H1 (cell line): Measurements from ENCODE around the gene TRIM24. TPM values are rescaled to one million over a fixed set of nuclear protein-coding genes. Genes with fewer than 3 reads are reported as not detected.

Experiments
- RFX5 ChIP-seq: IDR thresholded peaks from 2 replicates; pipeline ENCODE4 v1.6.1; 2011; ENCODE audit warnings: low read depth, low read length, improper control_type of control experiment, borderline replicate concordance
- RXRA ChIP-seq: IDR thresholded peaks from 2 replicates; pipeline ENCODE4 v1.6.1; 2011; ENCODE audit warnings: low read depth, mild to moderate bottlenecking, low read length, moderate library complexity; ENCODE audit not compliant: insufficient read depth
- SIX5 ChIP-seq: IDR thresholded peaks from 2 replicates; pipeline ENCODE4 v1.6.1; 2011; ENCODE audit warnings: mild to moderate bottlenecking, low read depth, low read length
- TCF12 ChIP-seq: IDR thresholded peaks from 2 replicates; pipeline ENCODE4 v1.6.1; 2011; ENCODE audit warnings: low read depth, mild to moderate bottlenecking, low read length
- ZNF274 ChIP-seq: IDR thresholded peaks from 2 replicates; pipeline ENCODE4 v1.7.0; 2012; ENCODE audit warnings: low read length, borderline replicate concordance; ENCODE audit errors: extremely low read depth
- polyA plus RNA-seq, 7 experiments: library from polyadenylated mRNA; depleted of rRNA in 3 of 7; stranded (reverse) in 5 of 7; unstranded in 2 of 7; fragments of >200 nt in 5 of 7; fragments of 200-250 nt in 2 of 7; gene quantifications; 1 replicate in 5 of 7; 2 replicates in 1 of 7; 4 replicates in 1 of 7; pipeline versions ENCODE4 v1.2.1 to v1.2.3, GENCODE V29; 2011 to 2013; ENCODE audit warnings: missing spikeins in 2 of 7, mixed read lengths in 2 of 7
- total RNA-seq: library from RNA; stranded (reverse); fragmentation: NEBNext Ultra II Directional; extraction: Animal tissue kit (Norgen Biotek cat#: 25700); gene quantifications from 2 replicates; pipeline ENCODE4 v1.2.1, GENCODE V29; 2021

Gene TRIM24
- total and polyA plus RNA-seq, 2 of the 8 experiments (the other 6 are each of a cell fraction or from before 2014, with no cell fraction given): 67.6 to 149 TPM

DNA sequence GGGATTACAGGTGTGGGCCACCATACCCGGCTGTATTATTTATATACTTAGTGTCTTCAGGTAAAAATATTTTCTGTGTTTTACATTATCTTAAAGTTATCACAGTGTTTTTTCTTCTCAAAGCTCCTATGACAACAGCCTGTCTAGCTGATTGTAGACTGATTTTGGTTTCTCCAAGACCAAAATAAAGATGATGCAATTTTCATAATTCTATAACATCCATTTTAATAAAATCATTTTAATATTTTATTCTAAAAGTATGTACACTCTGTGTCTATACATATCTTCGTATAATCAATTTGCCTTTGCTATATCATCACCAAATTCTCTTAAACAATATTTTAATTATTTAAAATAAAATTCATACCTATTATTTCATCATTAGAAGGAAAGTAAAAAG is 108.6 kb downstream of the TRIM24 start (continued):
- TF ChIP-seq RFX5: no peak
- no peak for TF ChIP-seq ZNF274
- no peak for TF ChIP-seq TCF12
- no peak for TF ChIP-seq SIX5
- no peak for TF ChIP-seq RXRA
